GM19372 (cell line): ENCODE data around the gene CDV3.

Experiments
- ATAC-seq: cut with Tn5 transposase; IDR thresholded peaks from one replicate; pipeline ENCODE4 v1.9.1; 2021; ENCODE audit warnings: mild to moderate bottlenecking, low read depth, moderate library complexity; ENCODE audit not compliant: unreplicated experiment

CDV3 gene

GRCh38 chr3:133599280-133599679, 25.8 kb downstream of the CDV3 start:
- ATAC-seq, result no peak

DNA sequence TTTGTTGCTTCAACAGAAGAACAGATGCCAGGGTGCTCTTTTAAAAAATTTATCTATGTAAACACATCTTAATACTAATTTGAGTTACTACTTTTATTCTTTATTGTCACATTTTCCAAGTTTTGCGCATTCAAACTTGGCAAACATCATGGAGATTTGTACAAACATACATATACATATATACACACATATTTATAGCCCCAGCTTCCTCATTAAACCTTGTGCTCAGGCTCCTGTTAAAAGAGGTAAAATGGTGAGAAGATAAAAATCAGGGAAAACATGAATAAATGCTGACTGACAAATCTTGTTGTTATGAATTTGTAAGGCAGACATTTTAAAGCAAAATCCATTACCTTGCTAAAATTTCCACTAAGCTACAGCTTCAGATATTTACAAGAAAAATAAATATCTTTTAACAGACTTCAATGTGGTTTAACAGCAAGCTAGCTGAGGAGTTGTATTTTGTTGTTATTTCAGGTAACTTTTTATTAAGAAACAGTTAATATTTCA, 27.1 kb downstream of the CDV3 start:
- ATAC-seq, result no peak

DNA sequence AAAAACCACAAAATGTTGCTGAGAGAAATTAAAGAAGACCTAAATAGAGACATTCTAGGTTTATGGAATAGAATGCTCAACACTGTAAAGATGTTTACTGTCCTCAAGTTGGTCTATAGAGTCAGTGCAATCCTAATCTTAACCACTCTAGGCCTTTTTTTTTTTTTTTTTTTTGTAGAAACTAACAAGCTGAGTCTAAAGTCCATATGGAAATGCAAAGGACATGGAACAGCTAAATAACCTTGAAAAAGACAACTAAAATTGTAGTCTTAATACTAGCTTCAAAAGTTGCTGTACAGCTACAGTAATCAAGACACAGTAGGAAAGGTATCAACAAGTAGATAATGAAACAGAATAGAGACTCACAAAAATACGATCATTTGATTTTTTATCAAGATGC, 32.9 kb downstream of the CDV3 start:
- no peak for ATAC-seq

DNA sequence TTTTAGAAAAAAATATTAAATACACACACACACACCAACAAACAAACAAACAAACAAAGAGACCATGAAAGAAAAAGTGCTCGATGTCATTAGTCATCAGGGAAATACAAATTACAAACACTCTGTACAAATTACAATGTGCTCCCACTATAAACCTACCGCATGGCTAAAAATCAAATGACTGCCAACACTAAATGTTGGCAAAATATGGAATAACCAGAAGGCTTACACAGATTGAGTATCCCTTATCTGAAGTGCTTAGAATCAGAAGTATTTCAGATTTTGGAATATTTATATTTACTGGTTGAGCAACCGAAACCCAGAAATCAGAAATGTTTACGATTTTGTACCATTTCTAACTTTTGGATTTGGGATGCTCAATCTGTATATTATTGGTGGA, 33.4 kb downstream of the CDV3 start:
- no peak for ATAC-seq

- ATAC-seq, result no peak
These were observed 34.3 kb downstream of the CDV3 start for GRCh38 chr3:133607816-133608215.

DNA sequence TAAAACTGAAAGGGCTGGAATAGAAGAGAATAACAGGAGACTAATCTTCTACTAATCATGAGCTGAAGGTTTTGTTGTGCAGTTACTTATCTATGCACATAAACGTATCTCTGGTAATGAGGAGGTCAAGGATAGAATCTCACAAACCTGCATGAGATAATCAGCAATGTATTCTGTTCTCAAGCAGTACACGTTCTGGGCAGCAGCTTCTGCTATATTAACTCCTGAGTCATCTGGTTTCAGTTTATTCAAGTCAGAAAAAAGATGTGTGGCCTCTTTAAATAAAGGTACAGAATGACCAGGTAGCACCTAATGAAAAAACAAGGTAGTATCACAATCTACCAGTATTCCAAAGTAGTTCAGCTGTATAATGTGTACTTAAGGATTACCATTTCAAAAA, 34.9 kb downstream of the CDV3 start:
- ATAC-seq, result no peak

DNA sequence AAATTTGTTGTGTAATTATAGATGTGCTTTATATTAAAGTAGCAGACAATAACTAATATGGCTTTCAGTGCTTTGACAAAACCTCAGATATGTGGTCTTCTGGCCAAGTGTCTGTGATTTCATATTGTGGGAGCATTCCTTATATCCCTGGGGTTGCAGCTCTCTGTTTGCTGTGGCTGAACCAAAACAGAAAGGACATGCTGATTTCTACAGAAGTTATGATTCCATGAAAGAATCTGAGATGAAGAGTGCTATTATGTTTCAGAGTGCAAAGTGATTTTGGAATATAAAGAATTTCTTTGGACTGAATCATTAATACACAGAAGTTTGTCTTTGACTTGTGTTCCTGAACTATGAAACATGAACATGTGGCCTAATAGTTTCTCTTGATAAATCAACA, 36.5 kb downstream of the CDV3 start:
- no peak for ATAC-seq

GRCh38 chr3:133611534-133611933, 38.0 kb downstream of the CDV3 start:
- ATAC-seq, result no peak

DNA sequence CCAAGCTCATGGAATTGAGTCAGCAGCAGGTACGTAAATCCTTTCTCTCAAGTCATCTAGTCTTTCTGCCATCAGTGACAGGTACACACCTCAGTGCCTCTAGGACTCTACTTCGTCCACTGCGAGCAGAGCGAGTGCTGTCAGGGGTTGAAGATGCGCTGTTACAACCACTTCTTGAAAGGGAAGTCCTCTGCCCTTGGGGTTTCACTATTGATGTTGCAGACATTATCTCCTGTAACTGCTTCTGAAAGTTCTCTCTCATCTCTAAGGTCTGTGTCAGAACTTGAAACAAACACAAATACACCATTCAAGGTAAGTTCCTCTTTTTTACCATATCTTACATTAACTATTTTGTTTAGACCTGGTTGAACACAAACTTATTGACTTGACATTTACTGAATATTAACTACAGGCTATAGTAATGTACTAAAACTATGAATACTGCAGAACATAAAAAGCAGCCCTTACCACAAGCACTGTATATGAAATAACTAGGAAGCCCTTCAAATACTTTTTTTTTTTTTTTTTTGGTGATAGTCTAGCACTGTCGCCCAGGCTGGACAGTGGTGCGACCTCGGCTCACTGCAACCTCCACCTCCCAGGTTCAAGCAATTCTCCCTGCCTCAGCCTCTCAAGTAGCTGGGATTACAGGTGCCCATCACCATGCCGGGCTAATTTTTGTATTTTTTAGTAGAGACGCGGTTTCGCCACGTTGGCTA, 46.7 kb downstream of the CDV3 start:
- peak; percentile 99 for ATAC-seq

DNA sequence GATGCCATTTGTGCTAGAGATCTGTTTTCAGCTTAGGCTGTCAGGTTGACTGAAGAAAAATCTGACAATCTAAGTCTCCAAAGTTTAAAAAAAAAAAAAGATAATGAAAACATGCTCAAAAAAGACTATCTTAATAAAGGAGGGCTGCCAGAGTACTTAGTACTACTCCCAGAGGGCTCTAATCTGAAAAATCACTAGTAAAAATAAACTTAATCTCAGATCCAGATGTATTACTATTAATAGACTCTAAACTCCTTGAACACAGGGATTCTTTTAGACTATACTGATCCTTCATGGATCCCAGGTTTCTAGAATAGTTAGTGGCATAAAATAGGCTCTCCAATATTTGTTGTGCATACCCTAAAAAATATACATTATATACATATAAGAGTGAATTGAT, 54.3 kb downstream of the CDV3 start:
- no peak for ATAC-seq

GRCh38 chr3:133629146-133629545, 55.7 kb downstream of the CDV3 start:
- ATAC-seq, result no peak

DNA sequence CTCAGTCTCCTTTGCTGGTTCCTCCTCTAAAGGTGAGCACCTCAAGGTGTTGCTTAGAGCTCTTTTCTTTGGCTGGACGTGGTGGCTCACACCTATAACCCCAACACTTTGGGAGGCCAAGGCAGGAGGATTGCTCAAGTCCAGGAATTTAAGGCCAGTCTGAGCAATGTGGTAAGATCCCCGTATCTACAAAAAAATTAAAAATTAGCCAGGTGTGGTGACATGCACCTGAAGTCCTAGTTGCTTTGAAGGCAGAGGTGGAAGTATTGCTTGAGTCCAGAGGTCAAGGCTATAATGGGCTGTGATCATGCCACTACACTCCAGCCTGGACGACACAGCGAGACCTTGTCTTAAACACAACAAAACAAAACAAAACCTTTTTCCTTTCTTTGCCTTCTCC, 60.0 kb downstream of the CDV3 start:
- no peak for ATAC-seq
